AG09309 (cell line): ENCODE measurements around the gene RAB18.
"Not testable (repeated sequence)": the region's sequence is repeated elsewhere in the genome, so short reads cannot be mapped to it uniquely, and the experiment has no call there.

Experiments
- DNase-seq: peaks from one replicate; pipeline ENCODE4 v3.0.0-alpha.2; 2010; ENCODE audit warnings: low read depth
- H3K4me3 ChIP-seq: 2 replicates; pipeline ENCODE4 v1.5.1; 2011; ENCODE audit warnings: mild to moderate bottlenecking, low read depth, low read length, moderate library complexity; ENCODE audit not compliant: control insufficient read depth
- TF ChIP-seq, protein P1 (sequence below): IDR thresholded peaks from 2 replicates; pipeline ENCODE4 v1.5.1; 2011; ENCODE audit warnings: mild to moderate bottlenecking, low read depth, low read length, inconsistent platforms; ENCODE audit not compliant: insufficient read depth, control insufficient read depth; ENCODE audit errors: missing control alignments

Gene RAB18

DNA sequence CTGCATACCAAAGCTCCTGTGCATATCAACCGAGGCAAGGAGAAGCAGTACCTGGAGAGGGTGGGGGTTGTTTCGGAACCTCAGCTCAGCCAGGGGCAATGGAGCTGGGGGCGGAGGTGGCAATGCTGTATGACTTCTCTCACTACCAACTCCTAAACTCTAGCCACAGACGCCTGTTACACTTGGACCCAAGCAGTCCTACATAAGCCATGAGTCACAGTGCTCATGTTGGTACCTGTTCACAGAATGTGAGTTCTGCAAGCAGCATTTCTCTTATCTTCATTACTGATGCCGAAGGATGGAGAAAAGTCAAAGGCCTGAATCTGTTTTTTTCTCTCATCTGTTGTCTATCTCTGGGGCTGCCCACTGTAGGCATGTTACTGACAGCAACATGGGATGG is 3.2 kb upstream of the RAB18 start:
- H3K4me3 ChIP-seq = no peak overlapping the region
- DNase-seq = no peak
- TF ChIP-seq, protein P1, sequence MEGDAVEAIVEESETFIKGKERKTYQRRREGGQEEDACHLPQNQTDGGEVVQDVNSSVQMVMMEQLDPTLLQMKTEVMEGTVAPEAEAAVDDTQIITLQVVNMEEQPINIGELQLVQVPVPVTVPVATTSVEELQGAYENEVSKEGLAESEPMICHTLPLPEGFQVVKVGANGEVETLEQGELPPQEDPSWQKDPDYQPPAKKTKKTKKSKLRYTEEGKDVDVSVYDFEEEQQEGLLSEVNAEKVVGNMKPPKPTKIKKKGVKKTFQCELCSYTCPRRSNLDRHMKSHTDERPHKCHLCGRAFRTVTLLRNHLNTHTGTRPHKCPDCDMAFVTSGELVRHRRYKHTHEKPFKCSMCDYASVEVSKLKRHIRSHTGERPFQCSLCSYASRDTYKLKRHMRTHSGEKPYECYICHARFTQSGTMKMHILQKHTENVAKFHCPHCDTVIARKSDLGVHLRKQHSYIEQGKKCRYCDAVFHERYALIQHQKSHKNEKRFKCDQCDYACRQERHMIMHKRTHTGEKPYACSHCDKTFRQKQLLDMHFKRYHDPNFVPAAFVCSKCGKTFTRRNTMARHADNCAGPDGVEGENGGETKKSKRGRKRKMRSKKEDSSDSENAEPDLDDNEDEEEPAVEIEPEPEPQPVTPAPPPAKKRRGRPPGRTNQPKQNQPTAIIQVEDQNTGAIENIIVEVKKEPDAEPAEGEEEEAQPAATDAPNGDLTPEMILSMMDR = no peak

- peak overlapping the region; percentile 85 for H3K4me3 ChIP-seq
- no peak for DNase-seq
- TF ChIP-seq, protein P1 = no peak
Measured at GRCh38 chr10:27503498-27504006, 552 bp upstream of the RAB18 start.

- TF ChIP-seq, protein P1 = no peak
- no peak for DNase-seq
- peak overlapping the region; percentile 85 for H3K4me3 ChIP-seq
Measured at GRCh38 chr10:27504808-27505460, 830 bp downstream of the RAB18 start.

DNA sequence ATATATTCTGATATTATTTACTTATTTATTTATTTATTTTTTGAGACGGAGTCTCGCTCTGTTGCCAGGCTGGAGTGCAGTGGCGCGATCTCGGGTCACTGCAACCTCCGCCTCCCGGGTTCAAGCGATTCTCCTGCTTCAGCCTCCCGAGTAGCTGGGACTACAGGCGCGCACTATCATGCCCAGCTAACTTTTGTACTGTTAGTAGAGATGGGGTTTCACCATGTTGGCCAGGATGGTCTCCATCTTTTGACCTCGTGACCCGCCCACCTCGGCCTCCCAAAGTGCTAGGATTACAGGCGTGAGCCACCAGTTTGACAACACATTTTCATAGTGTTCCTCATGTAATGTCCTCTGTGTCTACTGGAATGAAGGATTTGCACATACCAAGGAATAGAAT is 1.4 kb downstream of the RAB18 start:
- DNase-seq = not testable (repeated sequence)
- H3K4me3 ChIP-seq = peak overlapping the region; percentile 12

DNA sequence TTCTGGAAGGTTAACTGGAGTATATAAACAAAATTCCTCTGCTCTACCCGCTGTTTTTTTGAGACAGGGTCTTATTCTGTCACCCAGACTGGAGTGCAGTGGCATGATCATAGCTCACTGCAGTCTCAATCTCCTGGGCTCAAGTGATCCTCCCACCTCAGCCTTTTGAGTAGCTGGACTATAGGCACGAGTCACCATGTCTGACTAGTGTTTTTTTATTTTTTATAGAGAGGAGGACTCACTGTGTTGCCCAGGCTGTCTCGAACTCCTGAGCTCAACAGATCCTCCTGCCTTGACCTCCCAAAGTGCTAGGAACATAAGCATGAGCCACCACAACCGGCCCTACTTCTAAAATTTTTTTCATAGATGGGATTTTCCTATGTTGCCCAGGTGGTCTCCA is 2.2 kb downstream of the RAB18 start:
- TF ChIP-seq, protein P1 = no peak
- no peak for DNase-seq
- no peak overlapping the region for H3K4me3 ChIP-seq

DNA sequence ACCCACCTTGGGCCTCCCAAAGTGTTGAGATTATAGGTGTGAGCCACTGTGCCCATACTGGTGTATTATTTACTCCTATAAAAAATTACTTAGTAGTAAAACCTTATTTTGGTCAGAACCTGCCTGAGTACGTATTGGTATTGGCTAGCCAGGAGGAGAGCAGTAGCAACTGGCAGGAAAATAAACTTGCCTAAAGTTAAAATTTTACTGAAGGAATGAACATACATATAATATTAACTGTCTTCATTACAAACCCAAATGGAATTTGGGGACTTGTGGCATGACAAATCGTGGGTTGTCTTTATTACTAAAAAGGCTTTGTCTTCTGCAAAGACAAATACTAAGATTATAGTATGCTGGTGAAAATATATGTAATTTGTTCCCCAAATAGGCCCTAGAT is 8.4 kb downstream of the RAB18 start:
- TF ChIP-seq, protein P1 = no peak
- H3K4me3 ChIP-seq = no peak overlapping the region
- DNase-seq = no peak

DNA sequence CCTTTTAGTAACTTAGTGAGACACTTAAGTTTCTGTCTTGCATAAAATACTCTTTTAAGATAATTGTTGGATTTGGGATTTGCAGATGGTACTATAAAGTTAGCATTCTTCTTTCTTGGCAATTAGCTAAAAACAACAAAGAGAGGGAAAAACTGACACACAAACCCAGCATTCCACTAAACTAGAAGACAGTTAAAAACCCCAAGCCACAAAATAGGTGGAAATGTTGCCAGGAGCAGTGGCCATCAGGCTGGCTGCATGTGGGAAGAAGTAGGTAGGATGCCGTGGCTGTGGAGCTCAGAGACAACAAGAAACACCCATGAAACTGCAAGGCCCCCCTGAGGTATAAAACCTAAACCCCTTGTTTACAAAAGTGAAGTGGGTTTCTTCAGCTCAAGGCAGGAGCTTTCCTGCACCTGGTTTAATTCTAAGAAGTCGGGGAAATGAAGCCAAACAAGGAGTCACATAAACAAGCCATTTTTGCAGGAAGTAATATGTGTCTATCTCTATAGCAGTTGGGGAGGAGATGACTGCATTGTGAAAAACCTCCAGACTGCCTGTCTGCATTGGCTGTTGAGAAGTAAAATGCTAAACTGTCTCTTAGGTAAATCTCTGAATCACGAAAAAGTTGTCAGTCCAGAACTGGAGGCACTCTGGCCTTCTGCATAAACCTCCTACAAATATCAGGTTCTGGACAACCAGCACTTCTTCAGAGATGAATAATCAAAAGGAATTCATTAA is 9.5 kb downstream of the RAB18 start:
- no peak overlapping the region for H3K4me3 ChIP-seq
- DNase-seq = peak; percentile 63
- TF ChIP-seq, protein P1 = no peak
